Measurements from ENCODE around the gene PTPRM.

DNA sequence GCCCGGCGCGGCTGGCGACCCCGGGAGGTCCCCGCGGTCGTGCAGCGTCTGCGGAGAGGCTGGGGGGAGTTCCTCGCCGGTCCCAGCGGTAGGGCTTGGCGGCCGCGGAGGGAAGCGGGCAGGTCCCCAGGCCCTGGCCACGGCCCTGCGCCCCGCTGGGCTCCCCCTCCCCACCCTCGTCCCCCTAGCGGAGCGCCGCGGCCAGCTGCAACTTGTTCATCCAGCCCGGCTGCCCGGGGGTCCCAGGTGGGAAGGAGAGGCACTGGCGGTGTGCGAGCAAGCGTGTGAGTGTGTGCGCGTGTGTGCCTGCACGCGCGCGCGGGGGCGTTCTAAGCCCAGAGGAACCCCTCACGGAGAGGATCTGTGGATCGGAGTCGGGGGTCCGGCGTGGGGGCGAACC lies 1.3 kb downstream of the PTPRM start:
- no peak for TF ChIP-seq ZNF629 (tag by site-specific recombination; IDR thresholded peaks at IDR 0.05)
- no peak for TF ChIP-seq BCL11A (tag by site-specific recombination; IDR thresholded peaks at IDR 0.05; ENCODE audit: low read depth)
- TF ChIP-seq CTCF (tag by site-specific recombination; IDR thresholded peaks at IDR 0.05) = peak; percentile 87
- no peak for TF ChIP-seq TCF7L2 (IDR thresholded peaks at IDR 0.05; ENCODE audit: borderline replicate concordance, low read depth, low read length)
- TF ChIP-seq ZNF174 (tag by site-specific recombination; IDR thresholded peaks at IDR 0.05) = no peak
- no peak for TF ChIP-seq ZNF707 (tag by site-specific recombination; IDR thresholded peaks at IDR 0.05)
- no peak for TF ChIP-seq ZNF514 (tag by site-specific recombination; IDR thresholded peaks at IDR 0.05)
- no peak for TF ChIP-seq ZNF146 (tag by site-specific recombination; IDR thresholded peaks at IDR 0.05)
- TF ChIP-seq KLF1 (tag by site-specific recombination; IDR thresholded peaks at IDR 0.05) = no peak
- TF ChIP-seq ZNF175 (tag by site-specific recombination; IDR thresholded peaks at IDR 0.05) = no peak
- peak; percentile 56; the same call in 1 of the 2 replicates for TF ChIP-seq ZBTB20 (tag by site-specific recombination; IDR thresholded peaks at IDR 0.05)
- TF ChIP-seq ZNF184 (tag by site-specific recombination; IDR thresholded peaks at IDR 0.05) = no peak

Data from HEK293 (cell line).